BLaER1 (cell line): ENCODE results near the gene MAGI2.

ENCODE experiments used
- H3K27ac ChIP-seq: shearing (Covaris generic); formaldehyde crosslinking; 2 replicates; pipeline ENCODE4 v1.8.1; 2022
- H3K27me3 ChIP-seq: shearing (Covaris generic); formaldehyde crosslinking; 2 replicates; pipeline ENCODE4 v1.8.1; 2022
- H3K36me3 ChIP-seq: shearing (Covaris generic); formaldehyde crosslinking; 2 replicates; pipeline ENCODE4 v1.8.1; 2022
- H3K4me1 ChIP-seq: shearing (Covaris generic); formaldehyde crosslinking; 2 replicates; pipeline ENCODE4 v1.8.1; 2022
- H3K4me2 ChIP-seq: shearing (Covaris generic); formaldehyde crosslinking; 2 replicates; pipeline ENCODE4 v1.8.1; 2022
- H3K4me3 ChIP-seq: shearing (Covaris generic); formaldehyde crosslinking; 2 replicates; pipeline ENCODE4 v1.8.1; 2022
- H3K9ac ChIP-seq: shearing (Covaris generic); formaldehyde crosslinking; 2 replicates; pipeline ENCODE4 v1.8.1; 2022
- H3K9me3 ChIP-seq: shearing (Covaris generic); formaldehyde crosslinking; 2 replicates; pipeline ENCODE4 v1.8.1; 2022
- H4K20me1 ChIP-seq: shearing (Covaris generic); formaldehyde crosslinking; 2 replicates; pipeline ENCODE4 v1.8.1; 2022
- Cebpa-rat ChIP-seq: shearing (Covaris generic); IDR thresholded peaks from 2 replicates; pipeline ENCODE4 v1.8.1; 2022

The MAGI2 gene

GRCh38 chr7:78900806-78901205 is 552.7 kb downstream of the MAGI2 start:
- H3K27me3 ChIP-seq: no peaks in the 10 kb centered on the region
- no peak overlapping the region for H3K4me3 ChIP-seq
- H3K4me2 ChIP-seq: no peak overlapping the region
- H3K27ac ChIP-seq: no peak overlapping the region
- no peak overlapping the region for H3K9ac ChIP-seq
- no peak for TF ChIP-seq Cebpa-rat
- no peaks in the 10 kb centered on the region for H3K9me3 ChIP-seq
- H3K4me1 ChIP-seq: no peaks in the 10 kb centered on the region
- no peaks in the 10 kb centered on the region for H3K36me3 ChIP-seq
- H4K20me1 ChIP-seq: no peaks in the 10 kb centered on the region

- Histone ChIP-seq H3K27ac (no peak overlapping the region), H3K36me3 (no peaks in the 10 kb centered on the region), H3K9ac (no peak overlapping the region), H3K27me3 (no peaks in the 10 kb centered on the region), H4K20me1 (no peaks in the 10 kb centered on the region), H3K4me3 (no peak overlapping the region), H3K9me3 (no peaks in the 10 kb centered on the region), H3K4me2 (no peak overlapping the region), H3K4me1 (no peaks in the 10 kb centered on the region)
- no peak for TF ChIP-seq Cebpa-rat
These were observed 558.1 kb downstream of the MAGI2 start for GRCh38 chr7:78895393-78895792.

- H3K27ac ChIP-seq: no peak overlapping the region
- H3K36me3 ChIP-seq: no peaks in the 10 kb centered on the region
- H3K9ac ChIP-seq: no peak overlapping the region
- no peaks in the 10 kb centered on the region for H4K20me1 ChIP-seq
- TF ChIP-seq Cebpa-rat: no peak
- peaks cover 9% of the 10 kb centered on the region for H3K9me3 ChIP-seq
- no peaks in the 10 kb centered on the region for H3K4me1 ChIP-seq
- no peak overlapping the region for H3K4me3 ChIP-seq
- no peaks in the 10 kb centered on the region for H3K27me3 ChIP-seq
- H3K4me2 ChIP-seq: no peak overlapping the region
These were observed 574.3 kb downstream of the MAGI2 start for GRCh38 chr7:78879206-78879605.

- no peaks in the 10 kb centered on the region for H4K20me1 ChIP-seq
- no peaks in the 10 kb centered on the region for H3K27me3 ChIP-seq
- no peak for TF ChIP-seq Cebpa-rat
- H3K27ac ChIP-seq: no peak overlapping the region
- H3K36me3 ChIP-seq: no peaks in the 10 kb centered on the region
- no peaks in the 10 kb centered on the region for H3K9me3 ChIP-seq
- H3K4me3 ChIP-seq: no peak overlapping the region
- no peak overlapping the region for H3K9ac ChIP-seq
- no peak overlapping the region for H3K4me2 ChIP-seq
- no peaks in the 10 kb centered on the region for H3K4me1 ChIP-seq
These were observed 580.4 kb downstream of the MAGI2 start for GRCh38 chr7:78873117-78873516.

- H3K36me3 ChIP-seq: no peaks in the 10 kb centered on the region
- H4K20me1 ChIP-seq: no peaks in the 10 kb centered on the region
- H3K9ac ChIP-seq: no peak overlapping the region
- H3K27me3 ChIP-seq: no peaks in the 10 kb centered on the region
- no peak overlapping the region for H3K4me2 ChIP-seq
- no peaks in the 10 kb centered on the region for H3K9me3 ChIP-seq
- no peak for TF ChIP-seq Cebpa-rat
- H3K4me3 ChIP-seq: no peak overlapping the region
- H3K4me1 ChIP-seq: no peaks in the 10 kb centered on the region
- H3K27ac ChIP-seq: no peak overlapping the region
These were observed 589.1 kb downstream of the MAGI2 start for GRCh38 chr7:78864339-78864738.

GRCh38 chr7:78863281-78863680 is 590.2 kb downstream of the MAGI2 start:
- H4K20me1 ChIP-seq: no peaks in the 10 kb centered on the region
- no peaks in the 10 kb centered on the region for H3K4me1 ChIP-seq
- no peaks in the 10 kb centered on the region for H3K9me3 ChIP-seq
- no peak overlapping the region for H3K9ac ChIP-seq
- H3K36me3 ChIP-seq: no peaks in the 10 kb centered on the region
- TF ChIP-seq Cebpa-rat: no peak
- no peak overlapping the region for H3K4me2 ChIP-seq
- no peaks in the 10 kb centered on the region for H3K27me3 ChIP-seq
- no peak overlapping the region for H3K27ac ChIP-seq
- no peak overlapping the region for H3K4me3 ChIP-seq

- TF ChIP-seq Cebpa-rat: no peak
- Histone ChIP-seq H3K9ac (no peak overlapping the region), H3K27me3 (no peaks in the 10 kb centered on the region), H3K4me2 (no peak overlapping the region), H3K27ac (no peak overlapping the region), H3K4me1 (no peaks in the 10 kb centered on the region), H3K36me3 (no peaks in the 10 kb centered on the region), H3K9me3 (no peaks in the 10 kb centered on the region), H4K20me1 (no peaks in the 10 kb centered on the region), H3K4me3 (no peak overlapping the region)
These were observed 591.0 kb downstream of the MAGI2 start for GRCh38 chr7:78862411-78862900.

GRCh38 chr7:78852951-78853350 is 600.5 kb downstream of the MAGI2 start:
- Histone ChIP-seq H4K20me1 (no peaks in the 10 kb centered on the region), H3K36me3 (no peaks in the 10 kb centered on the region)

GRCh38 chr7:78850093-78850740 is 603.2 kb downstream of the MAGI2 start:
- H3K4me3 ChIP-seq: no peak overlapping the region
- no peaks in the 10 kb centered on the region for H4K20me1 ChIP-seq
- H3K9ac ChIP-seq: no peak overlapping the region
- no peaks in the 10 kb centered on the region for H3K9me3 ChIP-seq
- H3K27ac ChIP-seq: no peak overlapping the region
- TF ChIP-seq Cebpa-rat: no peak
- H3K36me3 ChIP-seq: no peaks in the 10 kb centered on the region
- H3K4me1 ChIP-seq: no peaks in the 10 kb centered on the region
- no peak overlapping the region for H3K4me2 ChIP-seq
- H3K27me3 ChIP-seq: no peaks in the 10 kb centered on the region

More at GRCh38 chr7:78852951-78853350, 600.5 kb downstream of the MAGI2 start:
- Histone ChIP-seq H3K4me3 (no peak overlapping the region), H3K27ac (no peak overlapping the region), H3K9ac (no peak overlapping the region), H3K4me1 (no peaks in the 10 kb centered on the region), H3K9me3 (no peaks in the 10 kb centered on the region), H3K27me3 (no peaks in the 10 kb centered on the region), H3K4me2 (no peak overlapping the region)
- no peak for TF ChIP-seq Cebpa-rat

- no peaks in the 10 kb centered on the region for H3K9me3 ChIP-seq
- H3K4me1 ChIP-seq: no peaks in the 10 kb centered on the region
- H3K27me3 ChIP-seq: no peaks in the 10 kb centered on the region
- H3K9ac ChIP-seq: no peak overlapping the region
- H3K4me3 ChIP-seq: no peak overlapping the region
- H3K36me3 ChIP-seq: no peaks in the 10 kb centered on the region
- H3K4me2 ChIP-seq: no peak overlapping the region
- no peak for TF ChIP-seq Cebpa-rat
- H3K27ac ChIP-seq: no peak overlapping the region
- H4K20me1 ChIP-seq: no peaks in the 10 kb centered on the region
These were observed 608.3 kb downstream of the MAGI2 start for GRCh38 chr7:78845155-78845554.

GRCh38 chr7:78842068-78842467 is 611.4 kb downstream of the MAGI2 start:
- Histone ChIP-seq H3K27ac (no peak overlapping the region), H3K27me3 (no peaks in the 10 kb centered on the region), H3K9me3 (no peaks in the 10 kb centered on the region), H3K9ac (no peak overlapping the region), H3K4me3 (no peak overlapping the region), H3K4me2 (no peak overlapping the region), H3K4me1 (no peaks in the 10 kb centered on the region), H3K36me3 (no peaks in the 10 kb centered on the region), H4K20me1 (no peaks in the 10 kb centered on the region)
- no peak for TF ChIP-seq Cebpa-rat
